Activated CD8-positive, alpha-beta memory T cell treated with anti-CD3 and anti-CD28 coated beads for 36 hours (primary cell): Measurements from ENCODE around the gene CACNA1H. TPM values are rescaled to one million over a fixed set of nuclear protein-coding genes. Genes with fewer than 3 reads are reported as not detected.

ENCODE experiments used
- CTCF ChIA-PET: fragments of 350-600 bp; sonication (Branson Sonifier 250); formaldehyde crosslinking; loops from one replicate; lab custom pipeline; 2021; ENCODE audit warnings: antibody characterized with exemption; lab: Charles Lee
- POLR2A ChIA-PET: fragments of 350-600 bp; sonication (Branson Sonifier 250); formaldehyde crosslinking; loops from one replicate; lab custom pipeline; 2021; ENCODE audit warnings: antibody characterized with exemption; lab: Charles Lee
- total RNA-seq, 2 experiments: library from RNA; stranded (reverse); gene quantifications; one replicate each; pipeline ENCODE4 v1.2.3, GENCODE V29; 2021

Gene CACNA1H
- total RNA-seq: under 1 TPM; 0.44 to 0.63 TPM

GRCh38 chr16:1152651-1153259 lies at the start of gene CACNA1H:
Gene CACNA1H (plus strand): TSS chr16:1153106. CDS start chr16:1153738, 632 bp downstream.
- ChIA-PET POLR2A (no interaction called here), CTCF (no interaction called here)

- ChIA-PET POLR2A (no interaction called here), CTCF (interaction anchor here (1.7 kb wide), 1 partner anchor 46 kb away, joined by 11 read pairs; no protein-coding TSS in a partner anchor)
These were observed 49.3 kb upstream of the CACNA1H start for GRCh38 chr16:1103636-1103980.

- ChIA-PET POLR2A (no interaction called here), CTCF (interaction anchor here (0.6 kb wide), 1 partner anchor 42 kb away, joined by 3 read pairs; no protein-coding TSS in a partner anchor)
These were observed 46.9 kb upstream of the CACNA1H start for GRCh38 chr16:1105888-1106620.

- ChIA-PET POLR2A (no interaction called here), CTCF (no interaction called here)
These were observed 46.2 kb upstream of the CACNA1H start for GRCh38 chr16:1106659-1107058.

- ChIA-PET POLR2A (no interaction called here), CTCF (no interaction called here)
These were observed 45.8 kb upstream of the CACNA1H start for GRCh38 chr16:1107141-1107540.

- ChIA-PET CTCF (no interaction called here), POLR2A (no interaction called here)
These were observed 45.2 kb upstream of the CACNA1H start for GRCh38 chr16:1107731-1108130.

- ChIA-PET POLR2A (no interaction called here), CTCF (no interaction called here)
These were observed 44.3 kb upstream of the CACNA1H start for GRCh38 chr16:1108299-1109252.

- ChIA-PET CTCF (no interaction called here), POLR2A (no interaction called here)
These were observed 43.3 kb upstream of the CACNA1H start for GRCh38 chr16:1109648-1110047.

- CTCF ChIA-PET: no interaction called here
These were observed 40.3 kb upstream of the CACNA1H start for GRCh38 chr16:1112506-1113184.

GRCh38 chr16:1113489-1113888 lies 39.4 kb upstream of the CACNA1H start:
- ChIA-PET CTCF (no interaction called here), POLR2A (no interaction called here)

More at GRCh38 chr16:1112506-1113184, 40.3 kb upstream of the CACNA1H start:
- POLR2A ChIA-PET: no interaction called here

- ChIA-PET CTCF (interaction anchor here (0.6 kb wide), 1 partner anchor 329 kb away, joined by 3 read pairs; no protein-coding TSS in a partner anchor), POLR2A (no interaction called here)
These were observed 38.9 kb upstream of the CACNA1H start for GRCh38 chr16:1113889-1114526.

- CTCF ChIA-PET: no interaction called here
These were observed 36.2 kb upstream of the CACNA1H start for GRCh38 chr16:1116693-1117077.

GRCh38 chr16:1117176-1117900 lies 35.6 kb upstream of the CACNA1H start:
- CTCF ChIA-PET: no interaction called here
- POLR2A ChIA-PET: no interaction called here

More at GRCh38 chr16:1116693-1117077, 36.2 kb upstream of the CACNA1H start:
- POLR2A ChIA-PET: no interaction called here

- ChIA-PET POLR2A (no interaction called here), CTCF (no interaction called here)
These were observed 35.0 kb upstream of the CACNA1H start for GRCh38 chr16:1117926-1118325.

GRCh38 chr16:1119129-1119528 lies 33.8 kb upstream of the CACNA1H start:
- POLR2A ChIA-PET: no interaction called here
- CTCF ChIA-PET: no interaction called here

GRCh38 chr16:1119766-1120576 lies 32.9 kb upstream of the CACNA1H start:
- ChIA-PET POLR2A (no interaction called here), CTCF (interaction anchor here (1.2 kb wide), 1 partner anchor 63 kb away, joined by 3 read pairs; no protein-coding TSS in a partner anchor)

GRCh38 chr16:1120577-1120941 lies 32.3 kb upstream of the CACNA1H start:
- CTCF ChIA-PET: interaction anchor here (1.2 kb wide), 1 partner anchor 63 kb away, joined by 3 read pairs; no protein-coding TSS in a partner anchor
- POLR2A ChIA-PET: no interaction called here
